COLO668 (cell line): Measurements from ENCODE around the gene TMEM69.
"Not testable (repeated sequence)": the region's sequence is repeated elsewhere in the genome, so short reads cannot be mapped to it uniquely, and the experiment has no call there.

ENCODE experiments used
- DNase-seq: peaks from one replicate; lab custom pipeline; 2025; ENCODE audit not compliant: unreplicated experiment; lab: John Stamatoyannopoulos, UW

TMEM69 gene

DNA sequence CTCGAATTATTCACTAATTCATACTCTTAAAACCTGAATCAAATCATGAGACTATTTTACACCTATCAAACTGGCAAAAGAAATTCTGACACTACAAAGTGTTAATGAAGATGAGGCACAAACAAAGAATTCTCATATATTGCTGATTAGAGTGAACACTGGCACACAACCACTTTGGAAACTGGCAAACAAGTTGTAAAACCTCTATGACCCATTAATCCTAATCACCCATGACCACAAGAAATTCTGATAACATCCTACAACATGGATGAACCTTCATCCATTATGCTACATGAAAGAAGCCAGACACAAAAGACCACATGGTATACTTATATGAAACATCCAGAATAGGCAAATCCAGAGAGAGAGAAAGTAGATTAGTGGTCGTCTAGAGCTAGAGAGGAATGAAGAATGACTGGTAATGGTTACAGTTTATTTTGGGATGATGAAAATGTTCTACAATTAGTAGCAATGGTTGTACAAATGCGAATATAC lies 10.2 kb upstream of the TMEM69 start:
- DNase-seq, result no peak

DNA sequence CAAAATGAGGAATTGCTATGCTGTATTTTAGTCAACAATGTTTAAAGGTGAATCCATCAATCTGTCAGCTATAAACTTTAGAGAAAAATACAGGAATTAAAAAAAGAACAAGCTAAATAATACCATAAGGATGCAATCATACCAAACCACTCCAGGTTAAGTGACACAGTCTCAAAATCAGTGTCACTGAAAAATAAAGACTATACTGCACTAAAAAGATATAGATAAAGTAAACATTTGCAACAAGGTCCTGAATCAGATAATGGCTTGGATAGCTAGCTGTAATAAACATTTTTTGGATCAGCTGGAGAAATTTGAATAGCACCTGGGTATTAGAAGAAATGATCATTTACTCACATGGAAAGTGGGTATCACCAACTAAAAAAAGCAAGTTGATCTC lies 9.5 kb upstream of the TMEM69 start:
- DNase-seq, result no peak

- no peak for DNase-seq
These were observed 8.9 kb upstream of the TMEM69 start for GRCh38 chr1:45679123-45679522.

DNA sequence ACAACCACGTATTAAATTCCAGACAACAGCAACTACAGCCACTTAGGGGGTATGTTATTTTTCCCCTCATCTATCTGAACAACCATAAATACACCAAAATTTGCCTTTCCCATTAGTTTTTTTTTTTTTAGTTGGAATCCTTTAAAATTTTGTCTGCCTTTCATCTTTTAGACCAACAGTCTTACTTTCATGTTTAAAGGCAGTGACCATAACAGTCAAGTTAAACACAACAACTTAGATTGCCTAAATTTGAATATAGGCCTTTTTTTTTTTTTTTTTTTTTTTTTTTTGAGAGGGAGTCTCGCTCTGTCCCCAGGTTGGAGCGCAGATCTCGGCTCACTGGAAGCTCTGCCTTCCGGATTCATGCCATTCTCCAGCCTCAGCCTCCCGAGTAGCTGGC lies 5.0 kb upstream of the TMEM69 start:
- no peak for DNase-seq

GRCh38 chr1:45684402-45684801 lies 3.6 kb upstream of the TMEM69 start:
- DNase-seq, result no peak

GRCh38 chr1:45685308-45686014 lies 2.5 kb upstream of the TMEM69 start:
- no peak for DNase-seq

GRCh38 chr1:45686015-45686287 lies 2.0 kb upstream of the TMEM69 start:
- peak; percentile 78 for DNase-seq

GRCh38 chr1:45686288-45687013 lies 1.5 kb upstream of the TMEM69 start, which contains the start of gene GPBP1L1:
Gene GPBP1L1, minus strand, starts transcription at chr1:45686533. Its CDS starts 27,446 bp downstream, at chr1:45659087.
- DNase-seq, result peak; percentile 99

GRCh38 chr1:45687014-45687753 lies 797 bp upstream of the TMEM69 start:
- DNase-seq, result peak; percentile 100

DNA sequence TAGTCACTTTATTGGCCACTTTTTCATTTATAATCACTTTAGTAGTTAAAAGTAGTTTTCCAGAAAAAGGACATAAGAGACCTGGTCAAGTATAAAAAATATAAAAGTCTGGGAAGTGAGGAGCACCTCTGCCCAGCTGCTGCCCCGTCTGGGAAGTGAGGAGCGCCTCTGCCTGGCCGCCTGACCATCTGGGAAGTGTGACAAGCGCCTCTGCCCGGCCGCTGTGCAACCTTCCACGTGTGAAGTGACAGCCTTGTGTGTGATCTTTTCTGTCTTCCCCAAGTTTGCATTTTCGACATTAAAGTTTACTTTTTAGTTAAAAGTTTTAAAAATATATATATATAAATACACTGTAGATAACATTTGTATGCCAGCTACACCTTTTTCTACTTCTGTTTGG lies 5.8 kb downstream of the TMEM69 start:
- not testable (repeated sequence) for DNase-seq

DNA sequence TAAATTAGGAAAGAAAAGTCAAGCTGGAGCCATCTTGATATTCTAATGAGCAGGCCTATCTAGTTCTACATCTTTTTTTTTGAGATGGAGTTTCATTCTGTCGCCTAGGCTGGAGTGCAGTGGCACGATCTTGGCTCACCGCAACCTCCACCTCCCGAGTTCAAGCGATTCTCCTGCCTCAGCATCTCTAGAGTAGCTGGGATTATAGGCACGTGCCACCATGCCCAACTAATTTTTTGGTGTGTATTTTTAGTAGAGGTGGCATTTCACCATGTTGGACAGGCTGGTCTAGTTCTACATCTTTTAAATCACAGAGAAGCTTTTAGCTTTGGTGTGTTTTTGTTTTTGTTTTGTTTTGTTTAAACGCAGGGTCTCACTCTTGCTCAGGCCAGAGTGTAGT lies 6.8 kb downstream of the TMEM69 start:
- DNase-seq, result no peak

DNA sequence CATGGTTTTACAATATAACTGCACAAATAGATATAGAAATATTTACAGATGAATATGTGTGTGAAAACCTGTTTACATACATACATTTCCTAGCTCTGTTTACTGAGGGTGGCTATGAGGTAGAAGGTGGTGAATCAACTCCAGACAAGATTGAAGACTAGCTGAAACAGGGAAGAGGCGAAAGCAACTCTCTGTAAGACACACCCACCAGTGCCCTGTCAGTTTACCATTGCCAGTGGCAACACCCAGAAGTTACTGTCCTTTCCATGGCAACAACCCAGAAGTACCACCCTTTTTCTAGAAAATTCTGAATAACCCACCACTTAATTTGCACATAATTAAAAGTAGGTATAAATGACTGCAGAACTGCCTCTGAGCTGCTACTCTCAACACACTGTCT lies 16.7 kb downstream of the TMEM69 start:
- DNase-seq, result no peak

DNA sequence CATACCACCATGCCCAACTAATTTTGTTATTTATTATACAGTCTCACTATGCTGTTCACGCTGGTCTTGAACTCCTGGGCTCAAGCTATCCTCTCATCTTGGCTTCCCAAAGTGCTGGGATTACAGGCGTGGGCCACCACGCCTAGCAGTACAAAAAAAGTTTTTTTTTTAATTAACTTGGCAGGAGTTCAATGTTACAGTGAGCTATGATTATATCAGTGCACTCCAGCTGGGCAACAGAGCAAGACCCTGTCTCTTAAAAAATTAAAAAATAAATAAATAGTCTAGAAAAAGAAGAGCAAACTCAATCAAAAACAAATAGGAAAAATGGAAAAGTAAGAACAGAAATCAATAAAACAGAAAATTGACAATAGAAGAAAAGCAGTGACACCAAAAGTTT lies 25.7 kb downstream of the TMEM69 start:
- no peak for DNase-seq

DNA sequence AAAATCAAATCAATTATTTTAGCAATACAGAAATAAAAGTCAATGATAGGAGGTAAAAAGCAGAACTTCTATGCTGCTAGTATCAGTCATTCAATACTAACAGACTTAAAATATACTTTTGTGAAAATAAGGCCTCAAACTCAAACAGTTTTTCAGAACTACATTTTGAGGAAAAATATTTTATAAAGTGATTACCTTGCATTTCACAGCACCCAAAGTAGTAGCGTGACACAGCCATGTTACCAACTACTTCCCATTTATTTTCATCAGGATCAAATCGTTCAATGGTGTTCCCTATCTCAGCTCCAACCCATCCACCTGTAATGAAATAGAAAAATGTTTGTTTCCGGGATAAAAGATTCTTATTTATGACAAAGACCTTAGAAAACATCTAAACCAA lies 28.7 kb downstream of the TMEM69 start:
- DNase-seq, result no peak

- not testable (repeated sequence) for DNase-seq
These were observed 29.4 kb downstream of the TMEM69 start for GRCh38 chr1:45717386-45717785.

DNA sequence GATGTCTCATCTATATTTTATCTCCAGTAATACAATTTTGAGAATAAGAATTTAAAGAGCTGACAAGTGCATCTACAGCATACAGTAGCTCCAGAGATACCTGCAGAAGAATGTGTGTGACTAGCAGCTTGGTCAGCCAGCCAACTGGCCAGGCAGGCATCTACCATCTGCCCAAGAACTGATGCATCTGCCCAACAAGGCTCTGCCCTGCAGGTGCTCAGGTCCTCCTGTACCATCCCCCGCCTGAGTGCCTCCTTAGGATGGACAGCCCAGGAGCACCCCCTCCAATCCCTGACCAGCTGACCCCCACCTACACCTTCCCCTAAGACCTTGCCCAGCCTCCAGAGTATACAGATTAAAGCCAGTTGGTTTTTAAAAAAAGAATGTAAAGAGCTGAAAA lies 30.3 kb downstream of the TMEM69 start:
- DNase-seq, result no peak

DNA sequence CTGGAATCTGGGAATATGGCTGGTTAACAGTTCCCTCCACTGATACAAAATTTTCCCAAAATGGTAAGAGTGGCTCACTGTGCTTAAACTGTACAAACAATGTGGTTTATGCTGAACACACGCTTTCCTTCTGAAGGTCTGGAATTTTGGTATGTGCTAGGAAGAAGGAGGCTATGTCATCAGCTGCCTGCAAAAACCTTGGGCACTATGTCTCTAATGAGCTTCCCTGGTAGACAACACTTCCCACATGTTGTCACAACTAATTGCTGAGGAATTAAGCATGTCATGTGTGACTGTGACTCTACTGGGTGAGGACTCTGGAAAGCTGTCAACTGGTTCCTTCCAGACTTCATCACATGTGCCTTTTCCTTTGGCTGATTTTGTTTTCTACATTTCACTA lies 33.2 kb downstream of the TMEM69 start:
- DNase-seq, result no peak

DNA sequence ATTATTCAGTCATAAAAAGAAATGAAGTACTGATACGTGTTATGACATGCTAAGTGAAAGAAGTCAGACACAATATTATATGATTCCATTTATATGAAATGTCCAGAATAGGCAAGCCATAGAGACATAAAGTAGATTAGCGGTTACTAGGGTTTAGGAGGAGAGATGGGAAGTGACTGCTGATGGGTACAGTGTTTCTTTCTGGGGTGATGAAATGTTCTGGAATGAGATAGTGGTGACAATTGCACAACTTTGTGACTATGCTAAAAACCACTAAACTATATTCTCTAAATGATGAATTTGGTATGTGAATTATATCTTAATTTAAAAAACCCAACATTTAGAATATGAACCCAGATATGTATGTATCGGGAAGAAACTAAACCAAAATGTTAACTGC lies 34.8 kb downstream of the TMEM69 start:
- no peak for DNase-seq

GRCh38 chr1:45723248-45723930 lies 35.4 kb downstream of the TMEM69 start:
- DNase-seq, result no peak

DNA sequence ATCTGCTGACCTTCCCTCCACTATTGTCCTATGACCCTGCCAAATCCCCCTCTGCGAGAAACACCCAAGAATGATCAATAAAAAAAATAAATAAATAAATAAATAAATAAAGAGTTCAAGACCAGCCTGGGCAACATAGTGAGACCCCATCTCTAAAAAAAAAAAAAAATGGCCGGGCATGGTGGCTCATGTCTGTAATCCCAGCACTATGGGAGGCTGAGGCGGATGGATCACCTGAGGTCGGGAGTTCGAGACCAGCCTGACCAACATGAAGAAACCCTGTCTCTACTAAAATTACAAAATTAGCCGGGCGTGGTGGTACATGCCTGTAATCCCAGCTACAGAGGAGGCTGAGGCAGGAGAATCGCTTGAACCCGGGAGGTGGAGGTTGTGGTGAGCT lies 38.0 kb downstream of the TMEM69 start:
- not testable (repeated sequence) for DNase-seq

- no peak for DNase-seq
These were observed 42.2 kb downstream of the TMEM69 start for GRCh38 chr1:45730075-45730779.
